Heart left ventricle (tissue), 16 donors: ENCODE data around the gene RETN. TPM values are rescaled to one million over a fixed set of nuclear protein-coding genes. Genes with fewer than 3 reads are reported as not detected.
"Not testable (repeated sequence)": the region's sequence is repeated elsewhere in the genome, so short reads cannot be mapped to it uniquely, and the experiment has no call there.

Source experiments
- ATAC-seq, 4 donors: fragments of 200-7000 bp; cut with Tn5 transposase; one replicate each; pipeline ENCODE4 v1.9.1; 2020 to 2022; ENCODE audit warnings: moderate library complexity in 4 of 4, mild to moderate bottlenecking in 3 of 4, moderate number of reproducible peaks in 1 of 4
- DNase-seq, 5 donors: peaks; one replicate each; pipeline ENCODE4 v3.0.0-alpha.2; 2020
- H3K27ac ChIP-seq, 12 donors: fragments of 200-600 bp; sonication (generic) in 4 of 12; one replicate each; pipeline versions ENCODE4 v1.5.0 to v1.8.0; 2016 to 2022; ENCODE audit warnings: mild to moderate bottlenecking in 2 of 12
- H3K27me3 ChIP-seq, 9 donors: fragments of 200-600 bp; sonication (generic) in 2 of 9; one replicate each; pipeline versions ENCODE4 v1.5.1 to v1.8.0; 2016 to 2022; ENCODE audit warnings: mild to moderate bottlenecking in 3 of 9
- H3K36me3 ChIP-seq, 9 donors: fragments of 200-600 bp; sonication (generic) in 2 of 9; one replicate each; pipeline versions ENCODE4 v1.5.0 to v1.8.0; 2018 to 2022; ENCODE audit warnings: mild to moderate bottlenecking in 2 of 9
- H3K4me1 ChIP-seq, 12 donors: fragments of 200-600 bp; sonication (generic) in 4 of 12; one replicate each; pipeline versions ENCODE4 v1.5.0 to v1.8.0; 2016 to 2022; ENCODE audit warnings: mild to moderate bottlenecking in 3 of 12
- H3K4me3 ChIP-seq, 12 donors: fragments of 200-600 bp; sonication (generic) in 4 of 12; one replicate each; pipeline versions ENCODE4 v1.5.0 to v1.8.0; 2017 to 2022; ENCODE audit warnings: mild to moderate bottlenecking in 9 of 12, moderate library complexity in 4 of 12
- H3K9me3 ChIP-seq, 12 donors: fragments of 200-600 bp; sonication (generic) in 4 of 12; one replicate each; pipeline versions ENCODE4 v1.5.0 to v1.8.0; 2016 to 2022; ENCODE audit warnings: mild to moderate bottlenecking in 1 of 12
- CTCF ChIP-seq, 12 donors: fragments of 200-600 bp; sonication (generic) in 4 of 12; IDR thresholded peaks; one replicate each; pipeline versions ENCODE4 v1.5.0 to v1.8.0; 2018 to 2022; ENCODE audit warnings: antibody characterized with exemption in 12 of 12, mild to moderate bottlenecking in 5 of 12
- POLR2A ChIP-seq, 2 donors: fragments of 450-650 bp; IDR thresholded peaks; one replicate each; pipeline ENCODE4 v1.6.1; 2017; ENCODE audit warnings: antibody characterized with exemption in 2 of 2, mild to moderate bottlenecking in 2 of 2, moderate library complexity in 2 of 2
- WGBS, 4 donors: extraction: QIAGEN DNeasy Blood & Tissue Kit in 2 of 4; methylation state at CpG; one replicate each; pipeline versions ENCODE4 v1.1.5 to v1.1.7; 2013 to 2018; 5-methylcytosine and 5-hydroxymethylcytosine counted together
- intact Hi-C, 10 donors: fragments of 100-400 bp; cut with DNase I; formaldehyde crosslinking; loops; one replicate each; pipeline versions ENCODE4 v1.11.1 to v1.14.2; 2022
- polyA plus RNA-seq, 2 donors: library from polyadenylated mRNA; stranded (reverse); fragments of 200-250 nt; gene quantifications; one replicate each; pipeline ENCODE4 v1.2.3, GENCODE V29; 2013
- total RNA-seq, 9 donors: library from RNA; depleted of rRNA in 2 of 9; stranded (reverse); fragments of >200 nt in 2 of 9; fragmentation: NEBNext Ultra II Directional in 3 of 9; extraction: Animal tissue kit (Norgen Biotek cat#: 25700) in 3 of 9; gene quantifications; one replicate each; pipeline versions ENCODE4 v1.1.0 to v1.2.4, GENCODE V29; 2016 to 2023
- donor health status: ischemic (EF 13 %, LVEDD 7.1; RV severe dilation, severe dysfunction).
- donor health status: healthy with polysubstance abuse.
- donor health status: DM: no; HTN: yes; CAD: no.
- donor health status: DM: no; HTN: no; CAD: no.
- donor health status: ischemic (EF 25% LVEDD 6.9; RV normal size, moderate dysfunction).
- donor health status: ischemic (EF 25% LVEDD 5.7; RV mildly dilated, moderate dysfunction).
- donor health status: healthy.
- donor health status: DM: yes; HTN: yes; CAD: no.
- donor health status: ischemic (EF 35%, LVEDD 5.7; RV mildly dilated, moderate dysfunction).
- donor health status: nonischemic (EF 11% LVEDD 7.7; RV severe dilation, severe dysfunction).
- donor health status: DM: yes; HTN: yes; CAD: no.
- donor health status: PGD.
- donor health status: ischemic (EF 29% LVEDD 5.4; RV normal size, mild dysfunction).
- donor health status: nonischemic (EF 23%, LVEDD 6.1; RV moderate dilation, normal function).

Gene RETN
- total and polyA plus RNA-seq, 11 donors: 2.6 to 9.2 (median 4.8) TPM; not detected in 8

- 87 to 88% (median 87%) methylated on average over 21 to 27 of the region's 27 CpGs for WGBS, 4 donors
- no peak for DNase-seq
- H3K27me3 ChIP-seq: peaks cover 0 to 28% (median 6%) of the 10 kb centered on the region in 9 donors
Measured at GRCh38 chr19:7642295-7643030, 26.4 kb upstream of the RETN start.

DNA sequence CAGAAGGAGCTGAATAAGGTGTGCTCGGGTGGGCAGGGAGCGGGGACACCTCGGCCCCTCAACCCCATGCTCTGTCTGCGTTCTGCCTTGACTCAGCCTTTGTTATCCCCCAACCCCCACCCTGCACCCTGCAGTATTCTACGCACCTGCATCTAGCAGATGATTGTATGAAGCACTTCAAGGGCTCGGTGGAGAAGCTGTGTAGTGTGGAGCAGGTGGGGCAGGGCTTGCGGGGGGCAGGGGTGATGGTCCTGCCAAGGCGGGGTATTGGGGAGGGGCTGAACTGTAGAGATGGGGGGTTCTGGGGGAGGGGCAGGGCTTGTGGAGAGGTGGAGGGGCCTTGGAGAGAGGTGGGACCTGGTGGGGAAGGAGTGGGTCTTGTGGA is 25.8 kb upstream of the RETN start:
- ATAC-seq (no peak), DNase-seq (no peak)
- 86 to 94% (median 90%) methylated on average over 8 of the region's 8 CpGs for WGBS, 4 donors
- no peak overlapping the region for H3K27ac ChIP-seq
- peaks cover 0 to 11% (median 0%) of the 10 kb centered on the region in 9 donors for H3K36me3 ChIP-seq
- H3K27me3 ChIP-seq: peaks cover 0 to 22% (median under 1%) of the 10 kb centered on the region in 9 donors
- no peak overlapping the region for H3K4me3 ChIP-seq
- peaks cover 0 to 15% (median 0%) of the 10 kb centered on the region in 12 donors for H3K4me1 ChIP-seq
- TF ChIP-seq POLR2A (IDR thresholded peaks at IDR 0.05) (no peak), CTCF (IDR thresholded peaks at IDR 0.05) (no peak)
- H3K9me3 ChIP-seq: no peaks in the 10 kb centered on the region
- intact Hi-C loops: no loop called here

More at GRCh38 chr19:7642295-7643030, 26.4 kb upstream of the RETN start:
- Histone ChIP-seq H3K9me3 (no peaks in the 10 kb centered on the region), H3K27ac (no peak overlapping the region), H3K36me3 (peaks cover 0 to 11% (median 0%) of the 10 kb centered on the region in 9 donors), H3K4me1 (peaks cover 0 to 21% (median 0%) of the 10 kb centered on the region in 12 donors), H3K4me3 (no peak overlapping the region)
- ATAC-seq: no peak
- TF ChIP-seq POLR2A (IDR thresholded peaks at IDR 0.05) (no peak), CTCF (IDR thresholded peaks at IDR 0.05) (no peak)
- intact Hi-C loops: no loop called here

DNA sequence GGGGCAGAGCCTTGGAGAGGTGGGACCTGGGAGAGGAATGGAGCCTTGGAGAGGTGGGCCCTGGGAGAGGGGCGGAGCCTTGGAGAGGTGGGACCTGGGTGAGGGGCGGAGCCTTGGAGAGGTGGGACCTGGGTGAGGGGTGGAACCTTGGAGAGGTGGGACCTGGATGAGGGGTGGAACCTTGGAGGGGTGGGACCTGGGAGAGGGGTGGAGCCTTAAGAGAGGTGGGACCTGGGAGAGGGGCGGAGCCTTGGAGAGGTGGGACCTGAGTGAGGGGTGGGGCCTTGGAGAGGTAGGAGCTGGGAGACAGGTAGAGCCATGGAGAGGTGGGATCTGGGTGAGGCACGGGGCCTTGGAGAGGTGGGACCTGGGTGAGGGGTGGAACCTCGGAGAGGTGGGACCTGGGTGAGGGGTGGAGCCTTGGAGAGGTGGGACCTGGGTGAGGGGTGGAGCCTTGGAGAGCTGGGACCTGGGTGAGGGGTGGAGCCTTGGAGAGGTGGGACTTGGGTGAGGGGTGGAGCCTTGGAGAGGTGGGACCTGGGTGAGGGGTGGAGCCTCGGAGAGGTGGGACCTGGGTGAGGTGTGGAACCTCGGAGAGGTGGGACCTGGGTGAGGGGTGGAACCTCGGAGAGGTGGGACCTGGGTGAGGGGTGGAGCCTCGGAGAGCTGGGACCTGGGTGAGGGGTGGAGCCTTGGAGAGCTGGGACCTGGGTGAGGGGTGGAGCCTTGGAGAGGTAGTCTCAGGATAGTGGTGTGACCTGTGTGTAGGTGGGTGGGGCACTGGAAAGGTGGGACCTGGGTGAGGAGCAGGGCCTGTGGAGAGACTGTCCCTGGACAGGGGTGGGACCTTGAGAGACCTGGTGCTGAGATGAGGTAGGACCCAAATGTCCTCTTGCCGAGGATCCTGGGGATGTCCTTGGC is 25.0 kb upstream of the RETN start:
- WGBS, 4 donors: 47 to 90% (median 73%) methylated on average over 9 to 10 of the region's 10 CpGs
- H3K4me3 ChIP-seq, intact Hi-C loops, ATAC-seq, DNase-seq, H3K9me3 ChIP-seq, H3K27ac ChIP-seq: not testable (repeated sequence)
- H3K27me3 ChIP-seq: peaks cover 0 to 14% (median 0%) of the 10 kb centered on the region in 9 donors
- H3K4me1 ChIP-seq: peaks cover 0 to 14% (median 0%) of the 10 kb centered on the region in 12 donors
- H3K36me3 ChIP-seq: peaks cover 0 to 11% (median 0%) of the 10 kb centered on the region in 9 donors

GRCh38 chr19:7644550-7644877 is 24.3 kb upstream of the RETN start:
- no peak for ATAC-seq
- no peak overlapping the region for H3K4me3 ChIP-seq
- peaks cover 0 to 14% (median 0%) of the 10 kb centered on the region in 12 donors for H3K4me1 ChIP-seq
- H3K9me3 ChIP-seq: no peaks in the 10 kb centered on the region
- peaks cover 0 to 15% (median 0%) of the 10 kb centered on the region in 9 donors for H3K27me3 ChIP-seq
- 89 to 94% (median 93%) methylated on average over 6 to 20 of the region's 20 CpGs for WGBS, 4 donors
- DNase-seq: no peak
- TF ChIP-seq POLR2A (IDR thresholded peaks at IDR 0.05) (no peak), CTCF (IDR thresholded peaks at IDR 0.05) (no peak)
- intact Hi-C loops: no loop called here
- H3K27ac ChIP-seq: no peak overlapping the region
- H3K36me3 ChIP-seq: peaks cover 0 to 11% (median 0%) of the 10 kb centered on the region in 9 donors
